Measurements from ENCODE around the gene RTEL1.

RTEL1 gene

DNA sequence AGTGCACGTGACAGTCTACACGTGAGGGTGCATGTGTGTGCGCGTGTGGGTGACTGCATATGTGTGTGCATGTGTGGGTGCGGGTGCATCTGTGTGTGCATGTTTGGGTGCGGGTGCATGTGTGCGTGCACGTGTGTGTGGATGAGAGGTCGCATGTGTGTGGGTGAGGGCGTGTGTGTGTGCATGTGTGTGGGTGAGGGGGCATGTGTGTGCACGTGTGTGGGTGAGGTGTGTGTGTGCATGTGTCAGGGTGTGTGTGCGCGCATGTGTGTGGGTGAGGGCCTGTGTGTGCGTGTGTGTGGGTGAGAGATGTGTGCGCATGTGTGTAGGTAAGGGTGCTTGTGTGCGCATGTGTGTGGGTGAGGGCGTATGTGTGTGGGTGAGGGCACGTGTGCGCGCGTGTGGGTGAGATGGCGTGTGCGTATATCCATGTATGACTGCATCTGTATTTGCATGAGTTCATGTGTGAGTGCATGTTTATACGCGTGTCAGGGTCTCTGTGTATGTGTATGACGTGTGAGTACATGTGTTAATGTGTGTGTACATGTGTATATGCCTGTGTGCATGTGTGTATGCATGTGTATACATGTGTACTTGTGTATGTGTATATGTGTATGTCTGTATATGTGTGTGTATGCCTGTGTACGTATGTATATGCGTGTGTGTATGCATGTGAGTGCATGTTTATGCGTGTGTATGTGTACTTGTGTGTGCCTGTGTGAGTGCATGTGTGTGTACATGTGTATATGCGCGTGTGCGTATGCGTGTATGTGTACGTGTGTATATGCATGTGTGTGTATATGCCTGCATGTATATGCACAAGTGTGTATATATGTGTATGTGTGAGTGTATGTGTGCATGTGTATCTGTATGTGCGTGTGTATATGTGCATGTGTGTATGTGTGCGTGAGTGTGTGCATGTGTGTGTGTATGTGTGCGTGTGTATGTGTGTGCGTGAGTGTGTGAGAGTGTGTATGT lies 74.3 kb downstream of the RTEL1 start:
- no peak for DNase-seq

DNA sequence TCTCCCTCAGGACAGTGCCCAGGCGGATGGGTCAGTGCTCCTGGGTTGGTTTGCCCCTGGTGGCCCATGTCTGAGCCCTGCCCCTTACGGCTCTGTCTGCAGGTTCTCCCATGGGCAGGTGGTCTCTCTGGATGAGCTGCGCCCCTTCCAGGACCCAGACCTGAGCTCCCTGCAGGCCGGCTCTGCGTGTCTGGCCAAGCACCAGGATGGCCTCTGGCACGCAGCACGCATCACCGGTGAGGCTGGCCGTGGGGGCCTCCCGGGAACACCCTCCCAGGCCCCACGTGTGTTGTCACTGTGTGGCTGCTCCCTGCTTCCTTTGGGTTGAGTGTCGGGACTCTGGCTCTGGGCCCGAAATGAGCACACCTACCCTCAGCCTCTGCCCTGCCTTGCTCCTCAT lies 75.0 kb downstream of the RTEL1 start:
- no peak for DNase-seq

DNA sequence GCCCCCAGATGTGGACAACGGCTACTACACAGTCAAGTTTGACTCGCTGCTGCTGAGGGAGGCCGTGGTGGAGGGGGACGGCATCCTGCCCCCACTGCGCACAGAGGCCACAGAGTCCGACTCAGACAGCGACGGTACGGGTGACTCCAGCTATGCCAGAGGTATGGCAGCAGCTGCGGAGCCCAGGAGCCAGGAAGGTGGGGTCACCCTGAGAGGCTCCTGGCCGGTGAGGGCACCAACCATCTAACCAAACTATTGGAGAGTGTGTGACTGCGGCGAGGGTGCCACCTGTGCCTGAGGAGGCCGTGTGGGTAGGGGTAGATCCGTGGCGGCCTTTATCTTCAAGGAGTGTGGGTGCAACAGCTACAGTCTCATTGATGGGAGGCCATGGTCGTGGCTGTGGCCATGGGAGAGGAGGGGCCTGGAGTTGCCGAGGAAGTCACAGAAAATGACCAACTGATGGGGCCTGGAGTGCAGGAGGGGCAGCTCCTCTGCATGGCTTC lies 75.5 kb downstream of the RTEL1 start:
- DNase-seq, result no peak

DNA sequence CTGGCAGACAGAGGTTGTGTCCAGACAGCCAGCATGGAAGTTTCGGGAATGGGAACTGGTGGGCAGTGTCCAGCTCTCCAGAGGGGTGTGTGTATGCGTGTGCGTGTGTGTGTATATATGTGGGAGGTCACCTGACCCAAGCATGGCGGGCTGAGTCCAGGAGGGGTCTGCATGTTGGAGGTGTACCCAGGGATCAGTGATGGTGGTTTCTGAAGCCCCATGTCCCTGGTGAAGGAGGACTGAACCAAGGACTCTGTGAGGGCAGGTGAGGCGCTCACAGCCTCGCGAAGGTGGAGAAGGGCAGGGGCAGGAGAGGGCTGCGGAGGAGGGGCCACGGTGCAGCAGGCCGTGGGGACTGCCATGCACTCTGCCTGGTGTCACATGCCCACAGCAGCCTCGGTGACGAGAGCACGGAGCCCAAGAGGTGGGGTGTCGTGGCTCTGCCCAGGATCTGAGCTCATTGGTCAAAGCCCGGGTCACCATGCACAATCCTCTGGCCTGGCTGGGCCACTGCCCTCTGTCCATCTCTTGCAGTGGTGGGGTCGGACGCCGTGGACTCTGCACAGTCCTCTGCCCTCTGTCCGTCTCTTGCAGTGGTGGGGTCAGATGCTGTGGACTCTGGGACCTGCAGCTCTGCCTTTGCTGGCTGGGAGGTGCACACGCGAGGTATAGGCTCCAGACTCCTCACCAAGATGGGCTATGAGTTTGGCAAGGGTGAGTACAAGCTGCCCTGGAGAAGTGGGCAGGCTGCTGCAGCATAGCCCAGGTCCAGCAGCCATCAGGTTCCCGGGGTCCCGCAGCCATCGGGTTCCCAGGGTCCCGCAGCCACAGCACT lies 76.2 kb downstream of the RTEL1 start:
- DNase-seq, result no peak

DNA sequence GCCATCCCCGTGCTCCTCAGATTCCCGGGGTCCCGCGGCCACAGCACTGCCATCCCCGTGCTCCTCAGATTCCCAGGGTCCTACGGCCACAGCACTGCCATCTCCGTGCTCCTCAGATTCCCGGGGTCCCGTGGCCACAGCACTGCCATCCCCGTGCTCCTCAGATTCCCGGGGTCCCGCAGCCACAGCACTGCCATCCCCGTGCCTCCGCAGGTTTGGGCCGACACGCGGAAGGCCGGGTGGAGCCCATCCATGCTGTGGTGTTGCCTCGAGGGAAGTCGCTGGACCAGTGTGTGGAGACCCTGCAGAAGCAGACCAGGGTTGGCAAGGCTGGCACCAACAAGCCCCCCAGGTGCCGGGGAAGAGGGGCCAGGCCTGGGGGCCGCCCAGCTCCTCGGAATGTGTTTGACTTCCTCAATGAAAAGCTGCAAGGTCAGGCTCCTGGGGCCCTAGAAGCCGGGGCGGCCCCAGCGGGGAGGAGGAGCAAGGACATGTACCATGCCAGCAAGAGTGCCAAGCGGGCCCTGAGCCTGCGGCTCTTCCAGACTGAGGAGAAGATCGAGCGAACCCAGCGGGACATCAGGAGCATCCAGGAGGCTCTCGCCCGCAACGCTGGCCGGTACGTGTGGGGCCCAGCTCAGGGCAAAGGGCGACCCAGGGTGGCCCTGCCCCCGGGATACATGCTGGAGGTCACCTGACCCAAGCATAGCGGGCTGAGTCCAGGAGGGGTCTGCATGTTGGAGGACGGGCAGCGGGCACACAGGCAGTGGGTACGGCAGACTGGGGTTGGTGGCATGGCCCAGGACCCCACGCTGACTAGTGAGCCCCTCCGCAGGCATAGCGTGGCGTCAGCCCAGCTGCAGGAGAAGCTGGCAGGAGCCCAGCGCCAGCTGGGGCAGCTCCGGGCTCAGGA lies 77.1 kb downstream of the RTEL1 start:
- no peak for DNase-seq

DNA sequence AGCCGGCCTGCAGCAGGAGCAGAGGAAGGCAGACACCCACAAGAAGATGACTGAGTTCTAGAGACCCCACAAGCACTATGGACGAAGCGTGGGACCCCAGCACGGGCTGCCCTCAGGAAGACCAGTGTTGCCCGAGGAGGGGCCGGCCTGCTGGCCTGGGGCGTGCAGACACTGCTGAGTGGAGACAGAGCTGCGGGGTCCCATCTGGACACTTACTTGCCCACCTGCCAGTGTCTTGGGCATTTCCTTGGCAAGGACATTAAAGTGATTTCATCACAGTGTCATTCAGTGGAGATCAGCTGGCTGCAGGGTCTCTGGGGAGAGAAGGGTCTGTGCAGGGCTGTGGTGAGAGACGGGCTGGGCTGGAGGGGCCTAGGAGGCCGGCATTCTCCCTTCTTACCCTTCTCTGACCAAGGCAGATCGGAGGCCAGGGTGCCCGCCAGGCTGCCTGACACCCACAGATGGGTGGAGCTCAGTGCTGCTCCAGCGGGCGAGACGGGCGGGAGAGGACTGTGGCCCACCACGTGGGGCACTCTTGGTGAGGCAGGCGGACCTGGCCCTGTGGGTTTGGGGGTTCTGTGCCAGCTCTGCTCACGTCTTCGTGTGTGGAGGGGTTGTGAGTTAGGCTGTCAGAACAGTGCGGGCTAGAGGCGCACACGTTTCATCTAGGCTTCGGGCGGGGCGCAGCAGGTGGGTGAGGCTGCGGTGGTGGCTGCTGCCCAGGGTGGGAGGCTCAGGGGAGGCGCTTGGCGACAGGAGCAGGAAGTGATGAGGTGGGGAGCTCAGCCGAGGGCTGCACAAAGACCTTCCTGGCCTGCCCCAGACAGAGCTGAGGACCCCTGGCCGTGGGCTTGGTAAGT lies 78.0 kb downstream of the RTEL1 start, which contains the start of gene LIME1:
Gene LIME1, plus strand, starts transcription at position 806 of the 860 bp plus-strand sequence. CDS start 886 bp downstream, outside the sequence.
- DNase-seq, result no peak

DNA sequence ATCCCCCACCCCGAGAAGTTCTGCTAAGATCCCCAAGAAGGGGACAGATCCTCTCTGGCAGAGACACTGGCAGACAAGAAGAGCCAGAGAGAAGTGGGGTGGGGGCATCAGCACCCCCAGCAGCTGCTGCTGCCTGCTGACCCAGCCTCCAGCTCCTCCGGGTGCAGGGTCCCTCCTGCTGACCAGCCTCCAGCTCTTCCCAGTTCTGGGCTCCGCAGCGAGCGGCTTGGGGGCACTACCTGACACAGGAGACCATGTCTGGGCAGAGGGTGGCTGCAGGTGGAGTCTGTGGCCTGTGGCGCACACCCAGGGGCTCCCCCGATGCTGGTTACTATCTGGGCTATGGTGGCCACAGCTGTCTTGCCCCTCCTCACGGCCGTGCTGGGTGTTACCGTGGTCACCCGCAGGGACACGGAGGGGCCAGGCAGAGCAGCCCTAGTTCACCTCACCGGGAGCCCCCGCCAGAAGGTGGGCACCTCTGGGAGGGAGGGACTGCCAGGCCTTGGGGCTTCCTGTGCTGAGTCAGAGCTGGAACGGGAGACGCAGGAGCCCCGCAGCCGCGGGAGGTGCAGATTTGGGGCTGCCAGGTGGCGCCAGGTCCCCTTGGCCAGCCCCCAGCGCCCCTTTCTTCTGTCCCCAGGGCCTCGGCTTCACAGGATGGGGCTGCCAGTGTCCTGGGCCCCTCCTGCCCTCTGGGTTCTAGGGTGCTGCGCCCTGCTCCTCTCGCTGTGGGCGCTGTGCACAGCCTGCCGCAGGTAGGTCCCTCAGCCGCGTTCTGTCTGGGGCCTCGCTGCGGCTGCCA lies 79.0 kb downstream of the RTEL1 start:
- no peak for DNase-seq

DNA sequence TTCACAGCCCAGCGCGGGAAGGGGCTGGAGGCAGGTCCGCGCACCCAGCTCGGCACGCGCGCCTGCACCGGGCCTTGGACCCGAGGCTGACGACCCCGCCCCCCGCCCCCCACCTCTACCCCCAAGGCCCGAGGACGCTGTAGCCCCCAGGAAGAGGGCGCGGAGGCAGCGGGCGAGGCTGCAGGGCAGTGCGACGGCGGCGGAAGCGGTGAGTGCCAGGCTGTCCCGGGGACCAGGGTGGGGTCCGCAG lies 79.5 kb downstream of the RTEL1 start:
- no peak for DNase-seq

DNA sequence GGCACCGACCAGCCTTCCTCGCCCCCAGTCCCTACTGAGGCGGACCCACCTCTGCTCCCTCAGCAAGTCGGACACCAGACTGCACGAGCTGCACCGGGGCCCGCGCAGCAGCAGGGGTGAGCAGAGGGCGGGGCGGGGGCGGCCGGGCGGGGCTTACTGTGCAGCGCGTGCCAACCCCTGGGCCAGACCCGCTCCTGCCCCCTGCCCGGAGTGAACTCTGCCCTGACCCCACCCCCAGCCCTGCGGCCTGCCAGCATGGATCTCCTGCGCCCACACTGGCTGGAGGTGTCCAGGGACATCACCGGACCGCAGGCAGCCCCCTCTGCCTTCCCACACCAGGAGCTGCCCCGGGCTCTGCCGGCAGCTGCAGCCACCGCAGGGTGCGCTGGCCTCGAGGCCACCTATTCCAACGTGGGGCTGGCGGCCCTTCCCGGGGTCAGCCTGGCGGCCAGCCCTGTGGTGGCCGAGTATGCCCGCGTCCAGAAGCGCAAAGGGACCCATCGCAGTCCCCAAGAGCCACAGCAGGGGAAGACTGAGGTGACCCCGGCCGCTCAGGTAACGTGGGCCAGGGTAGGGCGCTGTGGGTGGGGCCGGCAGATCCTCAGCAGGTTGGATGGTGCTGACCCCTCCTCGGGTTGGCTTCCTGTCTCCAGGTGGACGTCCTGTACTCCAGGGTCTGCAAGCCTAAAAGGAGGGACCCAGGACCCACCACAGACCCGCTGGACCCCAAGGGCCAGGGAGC lies 80.0 kb downstream of the RTEL1 start:
- DNase-seq, result no peak

DNA sequence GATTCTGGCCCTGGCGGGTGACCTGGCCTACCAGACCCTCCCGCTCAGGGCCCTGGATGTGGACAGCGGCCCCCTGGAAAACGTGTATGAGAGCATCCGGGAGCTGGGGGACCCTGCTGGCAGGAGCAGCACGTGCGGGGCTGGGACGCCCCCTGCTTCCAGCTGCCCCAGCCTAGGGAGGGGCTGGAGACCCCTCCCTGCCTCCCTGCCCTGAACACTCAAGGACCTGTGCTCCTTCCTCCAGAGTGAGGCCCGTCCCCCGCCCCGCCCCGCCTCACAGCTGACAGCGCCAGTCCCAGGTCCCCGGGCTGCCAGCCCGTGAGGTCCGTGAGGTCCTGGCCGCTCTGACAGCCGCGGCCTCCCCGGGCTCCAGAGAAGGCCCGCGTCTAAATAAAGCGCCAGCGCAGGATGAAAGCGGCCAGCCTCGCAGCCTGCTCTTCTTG lies 80.6 kb downstream of the RTEL1 start:
- DNase-seq, result no peak

DNA sequence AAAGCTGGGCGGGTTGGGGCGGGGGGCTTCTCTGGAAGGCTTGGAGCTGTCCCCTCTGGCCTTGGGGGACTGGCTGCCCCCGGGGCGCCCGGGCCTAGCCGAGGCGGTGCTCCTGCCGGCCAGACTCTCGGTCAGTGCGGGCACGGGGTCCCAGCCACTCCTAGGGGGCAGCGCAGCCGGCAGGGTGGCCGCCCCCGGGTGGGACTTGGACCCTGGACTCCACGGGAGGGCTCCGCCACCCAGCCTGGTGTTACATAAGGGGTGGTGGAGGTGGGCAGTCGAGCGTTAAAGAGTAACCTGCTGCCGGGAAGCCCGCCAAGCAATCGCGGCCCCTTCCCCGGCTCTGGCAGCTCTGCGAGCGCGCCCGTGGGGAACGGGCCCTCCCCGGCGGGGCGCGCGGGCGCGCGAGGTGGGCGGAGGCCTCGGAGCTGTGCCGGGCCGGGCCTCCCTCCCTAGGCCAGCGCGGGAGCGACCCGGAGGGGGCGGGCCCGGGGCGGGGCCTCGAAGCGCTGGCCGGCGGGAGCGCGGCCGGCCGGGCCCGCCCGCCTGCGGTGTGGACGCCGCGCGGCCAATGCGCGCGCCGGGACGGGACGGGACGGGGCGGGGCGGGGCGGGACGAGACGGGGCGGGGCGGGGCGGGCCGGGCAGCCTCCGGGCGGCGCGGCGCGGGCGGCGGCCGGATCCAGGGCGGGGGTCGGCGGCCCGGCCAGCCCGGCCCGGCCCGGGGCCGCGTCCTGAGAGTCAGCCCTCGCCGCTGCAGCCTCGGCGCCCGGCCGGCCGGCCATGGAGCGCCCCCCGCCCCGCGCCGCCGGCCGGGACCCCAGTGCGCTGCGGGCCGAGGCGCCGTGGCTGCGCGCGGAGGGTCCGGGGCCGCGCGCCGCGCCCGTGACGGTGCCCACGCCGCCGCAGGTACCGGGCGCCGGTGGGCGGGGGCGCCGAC lies 81.3 kb downstream of the RTEL1 start, which contains the start of gene SLC2A4RG:
Gene SLC2A4RG, plus strand, starts transcription at position 647 of the 940 bp plus-strand sequence. Its CDS starts 137 bp downstream, at position 784.
- no peak for DNase-seq

DNA sequence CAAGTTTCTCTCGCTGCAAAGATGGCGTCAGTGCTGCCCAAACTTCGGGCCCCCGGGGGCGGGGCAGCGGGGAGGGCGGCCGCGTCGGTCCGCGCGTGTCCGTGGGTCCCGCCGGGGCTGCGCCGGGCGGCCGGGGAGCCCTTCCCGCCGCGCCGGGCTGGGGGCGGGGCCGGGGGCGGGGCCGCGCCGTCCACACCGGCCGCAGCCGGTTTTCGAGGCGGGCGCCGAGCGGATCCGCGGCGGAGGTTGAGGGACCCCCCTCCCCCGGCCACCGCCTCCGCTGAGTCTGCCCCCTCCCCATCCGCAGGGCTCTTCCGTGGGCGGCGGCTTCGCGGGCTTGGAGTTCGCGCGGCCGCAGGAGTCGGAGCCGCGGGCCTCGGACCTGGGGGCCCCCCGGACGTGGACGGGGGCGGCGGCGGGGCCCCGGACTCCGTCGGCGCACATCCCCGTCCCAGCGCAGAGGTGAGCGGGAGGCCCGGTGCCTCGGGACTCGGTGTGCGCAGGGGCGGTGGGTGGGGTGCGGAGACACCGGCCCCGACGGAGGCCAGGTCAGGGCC lies 82.0 kb downstream of the RTEL1 start:
- no peak for DNase-seq

DNA sequence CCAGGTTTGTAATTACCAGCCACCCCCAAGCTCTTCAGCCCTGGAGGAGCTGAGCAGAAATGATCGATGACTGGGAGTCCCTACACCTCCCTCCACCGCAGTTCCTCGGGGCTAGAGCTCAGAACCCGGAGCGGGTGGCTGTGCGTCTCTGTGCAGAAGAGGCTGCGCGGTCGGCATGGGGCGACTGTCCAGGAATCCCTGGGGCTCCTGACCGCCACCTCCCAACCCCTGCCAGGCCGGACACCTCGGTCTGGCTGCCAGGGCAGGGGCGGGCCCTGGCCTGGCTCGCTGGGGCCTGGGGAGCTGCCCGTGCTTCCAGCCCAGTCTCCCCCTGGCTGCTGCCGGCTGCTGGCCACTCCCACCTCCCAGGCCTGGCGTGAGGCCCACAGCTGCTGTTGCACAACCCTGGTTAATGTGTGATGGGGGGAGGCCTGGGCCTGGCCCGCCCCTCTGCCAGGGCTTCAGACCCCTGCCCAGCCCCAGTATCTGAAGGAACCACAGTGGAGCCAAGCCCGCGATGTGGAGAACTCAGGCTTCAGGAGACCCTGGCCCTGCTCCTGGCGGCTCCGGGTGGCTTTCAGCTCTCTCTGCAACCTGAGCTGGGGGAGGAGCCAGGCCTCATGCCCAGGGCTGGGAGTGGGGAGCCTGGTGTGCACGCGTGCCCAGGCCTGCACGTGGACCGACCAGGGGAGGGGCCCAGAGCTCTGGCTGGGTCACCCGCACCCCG lies 82.7 kb downstream of the RTEL1 start:
- DNase-seq, result no peak

DNA sequence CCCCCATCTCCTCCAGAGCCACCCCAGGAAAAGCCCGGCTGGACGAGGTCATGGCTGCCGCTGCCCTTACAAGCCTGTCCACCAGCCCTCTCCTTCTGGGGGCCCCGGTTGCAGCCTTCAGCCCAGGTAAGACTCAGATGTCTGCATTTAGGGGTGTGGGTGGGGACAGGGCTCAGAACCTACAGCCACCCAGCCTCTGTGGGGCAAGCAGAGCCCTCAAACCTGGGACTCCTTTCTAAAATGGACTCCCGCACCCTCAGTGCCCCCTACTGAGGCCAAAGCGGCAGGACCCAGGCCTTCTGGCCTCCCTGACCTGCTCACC lies 83.2 kb downstream of the RTEL1 start:
- DNase-seq, result no peak

DNA sequence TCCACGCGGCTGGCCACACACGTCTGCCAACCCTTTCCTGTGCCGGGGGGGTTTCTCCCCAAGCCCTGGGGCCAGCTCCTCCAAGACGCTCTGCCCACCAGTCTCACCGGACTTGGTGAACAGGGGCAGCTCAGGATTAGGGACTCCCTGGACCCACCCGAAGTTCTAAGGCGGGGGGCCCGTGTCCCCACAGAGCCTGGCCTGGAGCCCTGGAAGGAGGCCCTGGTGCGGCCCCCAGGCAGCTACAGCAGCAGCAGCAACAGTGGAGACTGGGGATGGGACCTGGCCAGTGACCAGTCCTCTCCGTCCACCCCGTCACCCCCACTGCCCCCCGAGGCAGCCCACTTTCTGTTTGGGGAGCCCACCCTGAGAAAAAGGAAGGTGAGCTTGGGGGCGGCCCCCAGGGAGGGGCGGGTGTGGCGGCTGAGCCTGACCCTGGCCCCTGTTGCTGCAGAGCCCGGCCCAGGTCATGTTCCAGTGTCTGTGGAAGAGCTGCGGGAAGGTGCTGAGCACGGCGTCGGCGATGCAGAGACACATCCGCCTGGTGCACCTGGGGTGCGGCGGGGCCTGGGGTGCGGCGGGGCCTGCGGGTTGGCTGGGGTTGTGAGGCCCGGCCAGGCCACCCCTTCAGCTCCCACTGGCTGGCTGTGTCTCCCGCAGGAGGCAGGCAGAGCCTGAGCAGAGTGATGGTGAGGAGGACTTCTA lies 83.7 kb downstream of the RTEL1 start:
- DNase-seq, result no peak

DNA sequence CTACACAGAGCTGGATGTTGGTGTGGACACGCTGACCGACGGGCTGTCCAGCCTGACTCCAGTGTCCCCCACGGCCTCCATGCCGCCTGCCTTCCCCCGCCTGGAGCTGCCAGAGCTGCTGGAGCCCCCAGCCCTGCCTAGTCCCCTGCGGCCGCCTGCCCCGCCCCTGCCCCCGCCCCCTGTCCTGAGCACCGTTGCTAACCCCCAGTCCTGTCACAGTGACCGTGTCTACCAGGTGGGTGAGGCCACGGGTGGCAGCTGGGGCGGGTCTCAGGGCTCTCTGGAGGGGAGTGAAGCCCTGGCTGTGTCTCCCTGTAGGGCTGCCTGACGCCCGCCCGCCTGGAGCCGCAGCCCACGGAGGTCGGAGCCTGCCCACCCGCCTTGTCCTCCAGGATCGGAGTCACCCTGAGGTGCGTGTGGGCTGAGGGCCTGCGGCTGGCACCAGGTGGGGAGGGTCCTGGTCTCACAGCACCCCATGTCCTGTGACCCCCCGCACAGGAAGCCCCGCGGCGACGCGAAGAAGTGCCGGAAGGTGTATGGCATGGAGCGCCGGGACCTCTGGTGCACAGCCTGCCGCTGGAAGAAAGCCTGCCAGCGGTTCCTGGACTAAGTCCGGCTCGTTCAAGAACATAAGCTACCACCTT lies 84.4 kb downstream of the RTEL1 start:
- DNase-seq, result no peak
